HL-60/S4 treated with retinoic acid at 250 ng/mL for 4 days and 3 days (cell line): Measurements from ENCODE around the gene NECTIN4.
"Not testable (repeated sequence)": the region's sequence is repeated elsewhere in the genome, so short reads cannot be mapped to it uniquely, and the experiment has no call there.

Experiments
- in situ Hi-C: fragments of 300-500 bp; cut with MboI; formaldehyde crosslinking; loops from 2 replicates; pipeline ENCODE4 v1.7.0; 2022; ENCODE audit warnings: low sequenced_read_pairs

Gene NECTIN4

DNA sequence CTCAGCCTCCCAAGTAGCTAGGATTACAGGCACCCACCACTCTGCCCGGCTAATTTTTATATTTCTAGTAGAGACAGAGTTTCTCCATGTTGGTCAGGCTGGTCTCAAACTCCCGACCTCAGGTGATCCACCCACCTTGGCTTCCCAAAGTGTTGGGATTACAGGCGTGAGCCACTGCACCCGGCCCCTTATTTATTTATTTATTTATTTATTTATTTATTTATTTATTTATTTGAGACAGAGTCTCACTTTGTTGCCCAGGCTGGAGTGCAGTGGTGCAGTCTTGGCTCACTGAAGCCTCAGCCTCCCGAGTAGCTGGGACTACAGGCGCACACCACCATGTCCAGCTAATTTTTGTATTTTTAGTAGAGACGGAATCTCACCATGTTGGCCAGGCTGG lies 23.7 kb downstream of the NECTIN4 start:
- in situ Hi-C loops, result not testable (repeated sequence)

DNA sequence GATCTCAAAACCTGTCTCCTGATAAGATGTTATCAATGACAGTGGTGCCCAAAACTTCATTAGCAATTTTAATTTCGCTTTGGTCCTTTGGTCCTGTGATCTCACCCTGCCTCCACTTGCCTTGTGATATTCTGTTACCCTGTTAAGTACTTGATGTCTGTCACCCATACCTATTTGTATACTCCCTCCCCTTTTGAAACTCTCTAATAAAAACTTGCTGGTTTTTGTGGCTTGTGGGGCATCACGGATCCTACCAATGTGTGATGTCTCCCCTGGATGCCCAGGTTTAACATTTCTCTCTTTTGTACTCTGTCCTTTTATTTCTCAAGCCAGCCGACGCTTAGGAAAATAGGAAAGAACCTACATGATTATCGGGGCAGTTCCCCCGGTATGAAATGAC lies 25.4 kb downstream of the NECTIN4 start:
- in situ Hi-C loops, result not testable (repeated sequence)

DNA sequence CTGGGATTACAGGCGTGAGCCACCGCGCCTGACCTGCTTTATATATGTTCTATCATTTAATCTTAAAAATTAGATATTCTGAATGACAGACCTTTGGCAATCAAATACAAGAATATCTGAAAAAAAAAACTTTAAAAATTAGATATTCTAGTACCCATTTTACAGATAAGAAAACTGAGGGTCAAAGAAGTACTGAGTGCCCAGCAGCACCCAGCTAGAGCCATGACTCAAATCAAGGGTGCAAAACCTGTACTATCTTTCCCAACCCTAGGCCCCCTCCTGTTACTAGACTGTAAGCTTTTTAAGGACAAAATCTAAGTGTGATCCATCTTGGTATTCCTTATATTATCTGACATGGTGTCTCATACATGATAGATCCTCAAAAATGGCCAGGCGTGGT lies 27.9 kb downstream of the NECTIN4 start:
- in situ Hi-C loops, result no loop called here

DNA sequence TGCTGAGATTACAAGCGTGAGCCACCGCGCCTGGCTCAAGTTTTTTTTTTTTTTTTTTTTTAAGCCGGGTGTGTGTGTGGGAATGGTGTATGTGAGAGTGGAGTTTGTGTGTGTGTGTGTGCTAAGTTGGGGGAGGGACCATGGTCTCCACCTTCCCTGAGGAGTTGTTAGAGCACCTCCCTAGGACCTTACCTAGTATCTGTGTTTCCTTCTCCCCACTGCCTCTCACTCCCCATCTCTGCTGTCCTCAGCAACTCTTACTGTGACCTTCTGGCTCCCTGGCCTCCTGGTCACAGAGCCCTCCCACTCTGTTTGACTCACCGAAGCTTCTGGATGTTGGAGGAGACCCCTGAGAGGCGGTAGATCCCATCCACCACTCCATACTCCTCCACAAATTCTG lies 30.1 kb downstream of the NECTIN4 start:
- in situ Hi-C loops, result no loop called here

DNA sequence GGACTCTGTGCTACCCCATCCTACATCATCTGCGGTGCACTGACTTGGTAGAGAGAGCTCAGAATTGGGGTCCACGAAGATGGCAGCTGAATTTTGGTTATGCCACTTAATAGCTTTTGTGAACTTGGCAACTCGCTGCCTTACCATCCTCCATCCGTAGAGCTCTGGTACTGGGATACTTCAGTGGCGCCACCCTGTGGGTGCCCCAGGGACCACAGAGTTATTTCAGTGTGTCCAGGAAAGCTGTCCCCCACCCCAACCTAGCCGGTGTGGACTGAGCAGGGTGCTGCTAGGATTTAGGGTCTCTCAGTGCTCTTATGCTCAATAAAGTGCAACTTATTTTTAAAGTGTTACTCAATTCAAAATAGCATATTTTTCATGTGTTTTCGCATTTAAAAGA lies 34.6 kb downstream of the NECTIN4 start:
- in situ Hi-C loops, result no loop called here

DNA sequence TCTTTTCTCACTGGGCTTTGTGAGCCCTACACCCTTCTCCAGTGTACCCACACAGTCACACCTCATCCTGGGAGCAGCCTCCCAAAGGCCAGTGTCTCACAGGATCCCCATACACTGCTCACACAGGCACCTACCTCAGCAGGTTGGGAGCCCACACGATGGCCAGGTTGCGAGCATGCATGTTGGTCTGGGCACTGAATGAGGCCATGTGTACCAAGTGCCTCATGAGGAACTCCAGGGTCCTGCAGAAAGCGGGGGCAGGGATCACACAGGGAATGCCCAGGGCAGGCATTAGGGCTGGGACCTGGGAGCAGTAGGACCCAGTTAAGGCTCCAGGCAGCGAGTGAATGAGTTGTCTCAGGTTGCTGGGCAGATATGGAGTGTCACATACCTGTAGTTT lies 35.1 kb downstream of the NECTIN4 start:
- in situ Hi-C loops, result no loop called here

DNA sequence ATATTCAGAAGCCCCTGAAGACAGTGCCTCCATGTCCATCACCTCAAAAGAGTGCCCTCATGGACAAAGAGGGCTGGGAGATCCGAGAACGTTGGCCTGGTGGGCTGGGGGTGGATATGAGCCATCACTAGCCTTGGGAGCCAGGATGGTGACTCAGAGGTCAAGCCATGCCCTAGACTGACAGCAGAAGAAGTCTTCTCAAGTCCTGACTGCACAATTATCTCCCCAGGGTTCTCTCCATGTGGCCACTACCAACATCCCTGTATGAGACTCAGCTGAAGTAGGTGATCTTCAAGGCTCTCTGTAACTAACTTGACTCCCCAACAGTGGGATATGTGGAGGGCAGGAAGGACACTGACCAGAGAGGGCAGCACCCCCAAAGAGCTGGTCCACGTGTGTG lies 36.5 kb downstream of the NECTIN4 start:
- in situ Hi-C loops, result no loop called here

DNA sequence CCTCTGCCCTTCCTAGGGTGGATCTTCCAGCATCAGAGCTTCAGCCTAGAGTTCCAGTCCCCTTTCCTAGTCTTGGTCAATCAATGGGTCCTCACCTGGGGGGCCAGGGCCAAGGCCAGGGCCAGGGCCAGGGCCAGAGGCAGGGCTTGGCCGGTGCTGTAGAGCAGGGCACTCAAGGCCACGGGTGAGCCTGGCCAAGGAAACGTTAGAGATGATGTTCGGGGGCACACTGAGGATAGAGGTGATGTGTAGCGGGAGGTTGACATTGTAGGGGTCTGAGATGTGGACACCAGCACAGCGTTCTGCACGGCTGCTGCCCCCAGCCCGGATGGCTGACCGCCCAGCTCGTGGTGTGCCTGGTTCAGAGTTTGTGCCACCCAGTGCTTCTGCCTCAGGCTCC lies 38.1 kb downstream of the NECTIN4 start:
- in situ Hi-C loops, result no loop called here

DNA sequence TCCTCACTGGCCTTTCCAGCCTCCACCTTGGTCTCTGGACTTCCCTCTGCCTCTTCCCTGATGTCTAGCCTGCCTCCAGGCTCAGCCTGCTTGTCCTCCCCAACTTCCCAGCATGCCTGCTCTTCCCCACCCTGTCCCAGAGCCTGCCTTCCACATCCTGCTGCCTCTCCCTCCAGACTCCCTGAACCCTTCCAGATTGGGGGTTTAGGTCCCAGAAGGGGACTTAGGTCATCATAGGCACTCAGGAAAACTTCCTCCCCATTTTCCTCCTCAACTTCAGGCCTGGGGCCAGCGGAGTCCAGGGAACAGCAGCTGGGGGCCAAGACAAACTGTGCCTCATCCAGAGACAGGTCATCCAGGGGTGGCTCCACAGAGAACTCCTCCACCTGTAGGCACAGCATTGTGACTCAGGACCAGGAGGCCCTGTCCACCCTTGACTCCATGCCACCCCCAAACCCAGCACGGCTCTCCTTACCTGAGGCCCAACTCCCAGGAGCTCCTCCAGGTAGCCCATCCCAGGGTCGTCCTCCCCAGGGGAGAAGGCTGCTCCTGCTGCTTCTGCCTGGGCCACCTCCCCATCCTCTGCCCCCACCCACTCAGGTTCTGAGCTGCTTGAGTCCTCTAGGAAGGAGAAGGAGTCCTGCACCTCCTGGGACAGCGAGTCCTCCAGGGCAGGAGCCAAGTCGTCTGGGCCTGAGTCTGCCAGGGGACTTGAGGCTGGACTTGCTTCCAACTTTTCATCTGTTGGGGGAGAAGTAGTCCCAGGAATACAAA lies 40.2 kb downstream of the NECTIN4 start:
- in situ Hi-C loops, result no loop called here

DNA sequence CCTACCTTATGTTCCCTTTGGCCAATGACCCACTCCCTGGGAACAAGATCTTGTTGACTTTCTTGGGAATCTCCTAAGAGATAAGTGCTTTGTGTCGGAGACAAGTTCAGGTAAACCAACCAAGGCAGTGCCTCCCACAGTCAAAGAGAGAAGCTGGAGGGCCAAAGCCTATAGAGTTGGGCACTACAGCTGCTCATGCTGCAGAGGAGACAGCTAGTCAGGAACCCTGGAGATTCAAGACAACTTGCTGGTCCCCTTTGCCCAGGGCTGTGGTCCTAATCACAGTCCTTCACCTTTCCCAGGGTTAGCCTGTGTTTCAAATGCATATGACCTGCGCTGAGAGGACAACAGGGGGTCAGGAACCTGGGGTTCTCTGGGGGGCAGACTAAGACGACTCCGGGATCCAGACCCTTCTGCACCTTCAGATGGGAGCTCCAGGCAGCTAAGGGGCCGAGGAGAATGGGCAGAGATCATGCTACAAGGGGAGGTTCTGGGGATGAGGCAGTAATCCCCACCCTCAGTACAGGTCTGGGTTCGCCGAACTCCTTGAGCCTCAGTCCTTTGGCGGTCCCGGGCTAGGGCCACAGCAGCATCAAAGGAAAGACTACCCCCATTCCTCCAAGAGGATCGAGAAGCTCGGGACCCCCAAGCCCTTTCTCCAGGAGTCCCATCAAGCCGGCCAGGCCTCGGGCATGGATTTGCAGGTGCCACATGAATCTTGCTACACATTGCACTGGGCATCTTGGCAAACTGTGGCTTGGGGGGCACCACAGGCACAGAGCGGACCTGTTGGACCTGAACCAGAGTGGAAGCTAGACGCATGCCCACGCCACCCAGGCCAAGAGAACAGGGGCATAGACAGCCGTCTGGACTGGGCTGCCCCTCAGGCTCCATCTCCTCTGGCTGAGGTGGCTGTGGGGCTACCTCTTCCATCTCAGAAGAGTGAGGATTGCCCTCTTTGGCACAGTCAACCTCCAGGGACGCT lies 41.6 kb downstream of the NECTIN4 start:
- in situ Hi-C loops, result no loop called here

DNA sequence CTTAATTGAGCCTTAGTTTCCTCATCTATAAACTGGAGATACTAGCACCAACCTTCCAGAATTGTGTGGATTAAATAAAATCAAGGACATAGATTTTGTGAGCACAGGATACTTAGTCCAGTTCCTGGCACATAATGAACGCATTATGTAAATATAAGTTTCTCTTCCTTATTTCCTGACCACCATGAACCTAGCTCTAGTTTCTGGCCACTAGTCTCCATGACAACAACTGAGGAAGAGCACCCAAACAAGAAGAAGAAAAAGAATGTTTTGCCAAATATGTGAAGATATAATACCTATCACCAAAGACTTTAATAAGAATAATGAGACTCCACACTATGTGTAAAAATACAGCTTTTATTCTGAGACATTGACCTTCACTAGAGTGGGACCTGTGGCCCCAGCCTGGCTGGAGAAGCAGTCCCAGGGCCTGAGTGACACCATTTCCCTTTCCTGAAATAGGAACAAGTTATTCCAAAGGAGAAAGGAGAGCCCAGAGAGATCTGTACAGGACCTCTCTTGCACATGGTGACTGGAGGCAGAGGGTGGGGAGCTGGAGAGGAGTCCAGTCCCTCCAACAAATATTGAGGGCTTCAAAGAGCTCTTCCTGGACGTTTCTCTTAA lies 42.6 kb downstream of the NECTIN4 start:
- in situ Hi-C loops, result no loop called here

DNA sequence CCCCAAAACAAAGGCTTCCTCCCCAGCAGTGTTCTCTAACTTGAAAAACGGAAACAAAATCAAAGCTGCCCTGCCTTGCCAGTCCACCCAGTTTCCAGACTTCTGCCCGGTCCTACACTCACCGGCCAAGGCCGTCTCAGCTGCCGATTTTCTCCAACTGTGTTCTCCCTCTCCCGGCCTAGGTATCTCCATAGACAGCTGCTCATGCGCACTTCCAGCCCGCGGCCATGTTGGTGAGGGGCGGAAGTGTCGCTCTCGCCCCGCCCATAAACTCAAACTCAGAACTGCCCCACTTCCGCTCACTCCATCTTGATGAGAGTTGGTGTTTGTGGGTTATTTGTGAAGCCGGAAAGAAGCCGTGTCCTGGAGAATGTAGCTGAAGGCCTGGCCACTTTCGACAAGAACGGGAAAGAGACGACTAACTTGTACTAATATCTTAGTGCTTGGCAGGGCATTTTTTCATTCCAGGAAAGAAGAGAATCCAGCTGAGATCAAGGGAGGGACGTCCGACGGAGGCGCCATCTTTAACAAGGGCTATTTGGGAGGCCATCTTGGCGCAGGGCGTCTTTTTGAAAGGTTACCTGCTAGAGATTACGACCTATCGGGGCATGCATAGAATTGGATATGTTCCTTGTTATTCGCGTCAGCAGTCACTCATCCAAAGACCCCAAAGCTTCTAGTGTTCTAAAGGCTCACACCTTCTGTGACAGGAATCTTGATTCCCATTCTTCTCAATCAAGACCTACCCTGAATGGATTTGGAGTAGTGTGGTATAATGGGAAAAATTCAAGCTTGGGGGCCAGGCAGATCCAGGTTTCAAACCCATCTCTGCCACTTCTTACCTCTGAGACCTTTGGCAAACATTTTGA lies 43.4 kb downstream of the NECTIN4 start, which contains the start of gene USF1:
TSS of gene USF1 (minus strand) at position 242 of the 869 bp plus-strand sequence. CDS start 2,702 bp downstream, outside the sequence.
- in situ Hi-C loops, result no loop called here

DNA sequence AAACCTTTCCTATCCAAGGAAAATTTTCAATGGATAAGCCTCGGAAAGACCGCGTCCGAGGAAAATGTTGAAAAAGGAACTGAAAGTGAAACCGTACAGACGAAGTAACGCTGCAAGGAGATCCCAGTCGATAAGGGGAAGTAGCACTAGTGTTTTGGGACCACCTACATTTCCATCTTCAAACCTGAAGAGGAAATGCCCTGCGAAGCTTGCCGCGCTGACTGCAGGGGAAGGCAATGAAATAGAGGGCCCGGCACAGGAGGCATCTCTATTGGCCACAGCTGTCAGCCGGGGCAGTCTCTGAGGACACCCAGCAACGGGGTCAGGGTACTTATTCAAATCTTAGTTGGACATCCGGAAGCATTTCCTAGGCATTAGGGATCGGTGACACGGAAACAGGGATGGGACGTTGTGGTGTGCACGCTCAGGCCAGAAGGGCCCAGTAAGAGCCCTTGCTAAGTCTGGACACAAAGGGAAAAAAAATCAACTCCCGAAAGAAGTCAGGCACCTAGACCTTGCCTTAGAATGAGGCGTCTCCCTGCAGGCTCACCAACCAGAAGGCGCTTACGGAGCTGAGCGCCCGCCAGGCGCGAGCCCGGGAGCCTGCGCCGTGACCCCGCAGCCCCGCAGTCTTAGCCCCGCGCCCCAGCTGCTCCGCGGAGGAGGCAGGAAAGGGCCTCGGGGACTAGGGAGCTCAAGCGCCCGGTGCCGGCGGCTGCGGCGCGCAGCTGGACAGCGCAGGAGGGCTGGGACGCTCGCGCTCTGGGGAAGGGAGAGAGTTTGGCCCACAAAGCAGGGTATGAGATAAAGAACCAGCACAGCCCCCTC lies 44.2 kb downstream of the NECTIN4 start:
- in situ Hi-C loops, result no loop called here

DNA sequence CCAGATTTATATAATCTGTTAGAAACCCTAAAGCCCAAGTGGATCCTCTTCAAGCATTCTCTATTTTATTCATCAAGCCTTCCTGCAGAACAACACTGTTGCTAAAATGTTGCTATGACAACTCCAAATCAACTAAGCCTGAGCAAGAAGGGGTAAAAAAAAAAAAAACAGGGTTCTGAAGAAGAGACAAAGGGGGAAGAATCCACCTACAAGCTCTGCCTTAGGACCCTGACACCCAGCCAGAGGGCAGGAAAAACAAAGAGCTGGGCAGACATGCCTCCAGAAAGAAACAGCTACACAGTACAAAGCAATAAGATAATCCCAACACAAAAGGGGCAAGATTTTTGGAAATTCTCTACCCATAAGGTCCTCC lies 44.8 kb downstream of the NECTIN4 start:
- in situ Hi-C loops, result no loop called here

DNA sequence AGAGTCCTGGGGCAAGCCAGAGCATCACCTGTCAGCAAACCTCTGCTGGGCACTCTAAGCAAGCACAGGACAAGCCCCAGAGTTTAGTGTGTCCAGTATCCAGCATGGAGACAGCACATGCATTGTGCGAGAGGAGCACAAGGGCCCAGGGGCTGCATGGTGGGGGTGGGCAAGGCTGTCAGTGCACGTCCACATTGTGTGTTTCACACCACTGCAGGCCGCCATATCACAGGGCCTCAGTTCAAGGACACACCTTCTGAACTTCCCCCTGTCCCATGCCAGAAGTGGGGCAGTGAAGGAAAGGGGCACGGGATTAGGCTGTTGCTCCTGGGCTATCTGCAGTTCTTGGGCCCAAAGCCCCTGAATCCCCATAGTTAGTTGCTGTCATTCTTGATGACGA lies 49.8 kb downstream of the NECTIN4 start:
- in situ Hi-C loops, result no loop called here

DNA sequence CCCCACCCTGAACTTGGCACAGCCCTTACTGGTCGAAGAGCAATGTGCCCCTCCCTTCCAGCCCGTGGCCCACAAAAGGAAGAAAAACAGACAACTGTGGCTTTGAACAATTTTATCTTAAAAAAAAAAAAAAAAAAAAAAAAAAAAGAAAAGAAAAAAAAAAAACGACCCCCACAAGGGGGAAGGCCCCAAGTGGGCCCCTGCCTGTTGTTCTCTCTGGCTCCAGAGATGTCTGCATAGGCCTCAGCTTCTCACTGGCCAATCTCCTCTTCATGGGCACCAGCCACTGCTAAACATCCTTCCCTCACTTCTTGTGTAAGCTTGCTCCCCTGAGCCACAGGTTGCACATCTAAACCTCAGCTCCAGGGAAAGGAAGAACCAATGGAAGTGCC lies 50.2 kb downstream of the NECTIN4 start:
- in situ Hi-C loops, result no loop called here

DNA sequence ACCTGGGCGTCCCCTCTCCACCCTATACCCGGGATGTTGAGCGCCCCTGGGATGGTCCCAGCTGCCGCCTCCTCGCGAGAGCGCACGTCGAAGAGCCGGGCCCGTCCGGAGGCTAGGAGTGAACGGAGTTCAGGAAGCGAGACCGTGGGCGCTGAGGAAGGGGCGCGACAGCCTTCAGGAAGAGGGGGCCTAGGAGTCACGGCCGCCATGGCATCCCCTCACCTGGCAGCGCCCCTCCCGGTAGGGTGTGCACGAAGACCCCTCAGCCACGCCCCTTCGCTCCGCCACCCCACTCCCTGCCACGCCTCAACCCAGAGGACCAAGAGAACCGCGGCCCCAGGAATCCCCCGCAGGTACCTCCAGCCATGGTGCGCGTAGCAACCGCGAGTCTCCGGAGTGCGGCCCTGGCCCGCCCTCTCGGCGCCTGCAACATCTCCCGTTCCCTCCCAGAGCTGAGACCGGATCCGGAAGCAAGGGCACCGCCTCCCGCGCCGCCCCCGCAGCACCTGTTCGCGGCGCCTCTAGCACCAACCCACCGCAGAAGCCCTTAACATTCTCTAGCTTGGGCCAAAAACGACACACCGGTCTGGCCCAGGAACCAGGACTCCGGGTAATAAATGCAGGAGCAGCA lies 50.7 kb downstream of the NECTIN4 start, which contains the start of gene TSTD1:
TSS of gene TSTD1 (minus strand) at position 442 of the 631 bp plus-strand sequence. CDS start at position 367, 75 bp downstream.
- in situ Hi-C loops, result no loop called here

DNA sequence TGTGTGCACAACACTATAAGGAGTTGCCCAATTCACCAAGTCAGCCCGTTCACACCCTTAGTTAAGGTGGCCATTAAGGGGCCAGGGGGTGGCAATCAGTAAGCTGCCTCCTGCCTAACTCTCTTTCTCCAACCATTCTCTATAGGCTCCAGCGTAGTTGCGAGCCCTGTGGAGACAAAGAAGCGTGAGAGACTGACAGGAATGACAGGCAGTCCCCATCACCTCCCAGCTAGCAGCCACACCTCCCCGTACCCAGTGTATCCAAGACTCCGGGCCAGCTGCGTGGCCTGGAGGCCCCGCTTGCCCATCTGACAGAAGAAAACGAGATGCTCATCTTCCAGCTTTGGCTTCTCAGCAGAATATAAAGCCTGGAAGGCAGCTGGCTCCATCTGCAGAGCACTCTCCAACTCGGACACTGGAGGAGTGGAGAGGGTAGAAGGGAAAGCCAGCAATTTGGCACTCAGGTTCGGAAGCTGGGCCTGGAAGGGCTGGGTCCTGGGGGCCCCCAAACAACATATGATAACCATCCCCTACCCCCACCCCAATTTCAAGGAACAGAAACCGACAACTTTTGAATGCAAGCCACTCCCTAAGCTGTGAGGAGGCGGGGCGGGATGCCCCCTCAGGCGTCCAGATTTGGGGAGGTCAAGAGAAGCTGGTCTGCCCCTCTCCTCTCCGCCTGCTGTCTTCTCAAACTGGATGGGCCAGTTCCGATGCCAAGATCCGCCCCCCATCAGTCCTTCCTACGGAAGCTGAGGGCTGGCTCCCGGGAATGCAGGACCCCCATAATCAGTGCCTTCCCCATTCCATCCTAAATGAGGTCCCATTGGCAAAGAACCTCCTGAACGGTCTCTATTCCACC lies 51.5 kb downstream of the NECTIN4 start:
- in situ Hi-C loops, result no loop called here
